Dendritic cell treated with granulocyte-macrophage colony-stimulating factor and Interleukin-4, amounts not matched to agents 40 ng/mL and 50 ng/mL, for 4 days (primary cell): ENCODE data around the gene PARD3.

Source experiments
- H3K27ac Mint-ChIP-seq: one replicate; pipeline ENCODE4 v1.8.0; 2022; ENCODE audit warnings: mild to moderate bottlenecking, mixed read lengths
- H3K27me3 Mint-ChIP-seq: one replicate; pipeline ENCODE4 v1.8.0; 2022; ENCODE audit warnings: mild to moderate bottlenecking, mixed read lengths
- H3K36me3 Mint-ChIP-seq: one replicate; pipeline ENCODE4 v1.8.0; 2022; ENCODE audit warnings: low read depth, mixed read lengths
- H3K4me1 Mint-ChIP-seq: one replicate; pipeline ENCODE4 v1.8.0; 2022; ENCODE audit warnings: low read depth, mixed read lengths
- H3K4me3 Mint-ChIP-seq: one replicate; pipeline ENCODE4 v1.8.0; 2022; ENCODE audit warnings: mild to moderate bottlenecking, moderate library complexity, mixed read lengths
- H3K9me3 Mint-ChIP-seq: one replicate; pipeline ENCODE4 v1.8.0; 2022; ENCODE audit warnings: mixed read lengths
- intact Hi-C: fragments of 100-400 bp; cut with micrococcal nuclease; formaldehyde crosslinking; loops from one replicate; pipeline ENCODE4 v1.15.0; 2022

Gene PARD3

DNA sequence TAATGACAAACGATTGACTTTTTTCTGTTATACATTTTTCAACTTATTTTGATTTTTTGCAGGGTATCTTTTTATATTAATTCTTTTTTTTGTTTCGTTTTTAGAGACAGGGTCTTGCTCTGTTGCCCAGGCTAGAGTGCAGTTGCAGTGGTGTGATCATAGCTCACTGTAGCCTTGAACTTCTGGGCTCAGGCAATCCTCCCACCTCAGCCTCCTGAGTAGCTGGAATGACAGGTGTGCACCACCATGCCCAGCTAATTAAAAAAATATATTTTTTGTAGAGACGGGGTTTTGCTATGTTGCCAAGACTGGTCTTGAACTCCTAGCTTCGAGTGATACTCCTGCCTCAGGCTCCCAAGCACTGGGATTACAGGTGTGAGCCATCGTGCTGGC is 601.3 kb downstream of the PARD3 start:
- Mint-ChIP-seq H3K27ac (no peak overlapping the region), H3K27me3 (no peaks in the 10 kb centered on the region), H3K9me3 (no peaks in the 10 kb centered on the region), H3K4me3 (no peak overlapping the region), H3K36me3 (no peaks in the 10 kb centered on the region), H3K4me1 (no peaks in the 10 kb centered on the region)
- intact Hi-C loops: no loop called here

DNA sequence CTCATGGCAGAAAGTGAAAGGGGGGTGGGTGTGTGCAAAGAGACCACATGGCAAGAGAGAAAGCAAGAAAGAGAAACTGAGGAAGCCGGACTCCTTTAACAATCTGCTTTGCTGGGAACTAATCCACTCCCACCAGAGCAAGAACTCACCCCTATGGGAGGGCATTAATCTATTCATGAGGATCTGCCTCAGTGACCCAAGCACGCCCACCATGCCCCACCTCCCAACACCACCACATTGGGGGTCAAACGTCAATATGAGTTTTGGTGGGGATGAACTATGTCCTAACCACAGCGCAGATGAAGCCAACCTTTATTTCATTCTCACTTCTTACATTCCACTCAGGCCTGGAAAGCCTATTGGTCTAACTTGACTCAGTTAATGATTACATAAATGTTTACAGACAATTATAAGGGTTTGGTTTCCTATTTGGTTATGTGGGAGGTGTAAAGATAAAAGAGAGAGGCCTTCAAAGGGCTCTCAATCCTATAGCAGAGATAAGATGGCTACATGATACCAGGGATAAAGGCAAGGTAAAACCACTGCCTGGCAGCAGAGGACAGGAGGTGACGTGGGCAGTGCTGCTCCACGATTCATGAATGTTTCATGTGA is 601.8 kb downstream of the PARD3 start:
- intact Hi-C loops: no loop called here
- no peaks in the 10 kb centered on the region for H3K36me3 Mint-ChIP-seq
- H3K9me3 Mint-ChIP-seq: no peaks in the 10 kb centered on the region
- H3K4me1 Mint-ChIP-seq: no peaks in the 10 kb centered on the region
- no peak overlapping the region for H3K4me3 Mint-ChIP-seq
- no peak overlapping the region for H3K27ac Mint-ChIP-seq
- no peaks in the 10 kb centered on the region for H3K27me3 Mint-ChIP-seq

GRCh38 chr10:34207343-34207742 is 607.8 kb downstream of the PARD3 start:
- peaks cover 2% of the 10 kb centered on the region for H3K27me3 Mint-ChIP-seq
- no peak overlapping the region for H3K27ac Mint-ChIP-seq
- no peaks in the 10 kb centered on the region for H3K9me3 Mint-ChIP-seq
- intact Hi-C loops: no loop called here
- H3K36me3 Mint-ChIP-seq: no peaks in the 10 kb centered on the region
- no peak overlapping the region for H3K4me3 Mint-ChIP-seq
- H3K4me1 Mint-ChIP-seq: peaks cover 12% of the 10 kb centered on the region

GRCh38 chr10:34206935-34207268 is 608.2 kb downstream of the PARD3 start:
- Mint-ChIP-seq H3K27ac (no peak overlapping the region), H3K4me1 (peaks cover 12% of the 10 kb centered on the region), H3K9me3 (no peaks in the 10 kb centered on the region), H3K27me3 (peaks cover 2% of the 10 kb centered on the region), H3K4me3 (no peak overlapping the region), H3K36me3 (no peaks in the 10 kb centered on the region)
- intact Hi-C loops: no loop called here

DNA sequence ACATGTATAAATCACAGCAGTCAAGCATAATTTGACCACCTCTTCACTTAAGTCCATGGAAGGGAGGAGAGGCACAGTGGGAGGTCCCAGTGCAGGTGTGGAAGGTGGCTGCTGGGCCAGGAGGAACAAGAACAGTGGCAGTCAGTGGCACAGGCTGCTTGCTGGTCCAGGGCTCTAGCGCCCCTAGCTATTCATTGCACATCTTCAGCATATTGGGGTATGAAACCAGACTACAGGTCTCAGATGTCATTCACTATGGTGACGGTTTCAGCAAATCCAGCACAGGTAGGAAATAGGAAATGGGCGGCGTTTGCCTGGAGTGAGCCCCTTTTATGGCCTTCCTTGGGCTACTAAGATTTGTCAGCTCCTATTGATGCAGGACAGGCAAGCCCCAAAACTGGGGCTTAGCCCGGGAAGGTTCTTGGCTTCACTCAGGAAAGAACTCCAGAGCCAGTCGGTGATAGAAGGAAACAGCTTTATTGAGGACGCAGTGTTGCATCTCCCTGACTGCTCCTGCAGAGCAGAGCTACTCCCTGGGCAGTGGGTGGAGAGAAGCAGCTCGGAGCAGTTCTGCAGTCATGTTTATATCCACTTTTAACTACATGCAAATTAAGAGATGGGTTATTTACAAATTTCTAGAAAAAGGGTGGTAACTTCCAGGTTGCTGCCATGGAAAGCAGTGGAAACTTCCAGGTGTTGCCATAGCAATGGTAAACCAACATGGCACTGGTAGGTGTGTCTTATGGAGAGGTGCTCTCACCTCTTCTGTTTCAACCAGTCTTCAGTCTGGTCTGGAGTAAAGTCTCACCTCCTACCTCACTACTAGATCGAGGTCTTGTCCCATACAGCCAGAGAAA is 608.8 kb downstream of the PARD3 start:
- no peaks in the 10 kb centered on the region for H3K36me3 Mint-ChIP-seq
- peaks cover 12% of the 10 kb centered on the region for H3K4me1 Mint-ChIP-seq
- intact Hi-C loops: no loop called here
- no peak overlapping the region for H3K27ac Mint-ChIP-seq
- H3K4me3 Mint-ChIP-seq: no peak overlapping the region
- H3K9me3 Mint-ChIP-seq: no peaks in the 10 kb centered on the region
- peaks cover 2% of the 10 kb centered on the region for H3K27me3 Mint-ChIP-seq

- Mint-ChIP-seq H3K4me1 (peaks cover 14% of the 10 kb centered on the region), H3K27ac (no peak overlapping the region), H3K36me3 (no peaks in the 10 kb centered on the region), H3K9me3 (no peaks in the 10 kb centered on the region), H3K4me3 (no peak overlapping the region), H3K27me3 (peaks cover 2% of the 10 kb centered on the region)
- intact Hi-C loops: no loop called here
Measured at GRCh38 chr10:34205452-34205851, 609.6 kb downstream of the PARD3 start.

- H3K9me3 Mint-ChIP-seq: no peaks in the 10 kb centered on the region
- H3K4me3 Mint-ChIP-seq: no peak overlapping the region
- peaks cover 2% of the 10 kb centered on the region for H3K27me3 Mint-ChIP-seq
- intact Hi-C loops: no loop called here
- peaks cover 17% of the 10 kb centered on the region for H3K4me1 Mint-ChIP-seq
- no peak overlapping the region for H3K27ac Mint-ChIP-seq
- no peaks in the 10 kb centered on the region for H3K36me3 Mint-ChIP-seq
Measured at GRCh38 chr10:34203966-34204630, 611.0 kb downstream of the PARD3 start.

DNA sequence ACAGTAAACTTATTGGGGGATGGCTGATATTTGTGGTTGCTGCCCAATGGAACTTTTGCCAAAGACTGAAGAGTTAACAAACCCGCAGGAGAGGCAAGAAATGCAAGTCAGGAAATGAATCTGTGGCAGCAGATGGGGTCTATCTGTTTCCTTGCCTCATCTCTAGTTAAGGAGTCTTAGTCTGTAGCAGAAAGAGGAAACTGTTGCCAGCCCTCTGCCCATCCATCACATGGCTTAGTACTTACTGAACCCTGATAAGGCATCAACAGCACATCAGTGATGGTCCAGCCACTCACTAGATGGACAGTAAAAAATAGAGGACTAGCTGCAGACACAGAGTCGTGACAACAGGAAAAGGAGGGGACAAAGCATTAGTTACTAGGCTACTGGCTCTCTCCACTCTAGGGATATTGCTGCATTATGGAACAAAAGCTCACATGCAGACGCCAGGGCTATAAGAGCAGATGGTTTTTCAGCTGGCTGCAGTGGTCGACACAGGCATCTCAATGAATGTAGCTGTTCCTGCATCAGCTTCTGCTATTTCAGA is 614.7 kb downstream of the PARD3 start:
- no peaks in the 10 kb centered on the region for H3K36me3 Mint-ChIP-seq
- H3K9me3 Mint-ChIP-seq: no peaks in the 10 kb centered on the region
- H3K4me3 Mint-ChIP-seq: no peak overlapping the region
- H3K27me3 Mint-ChIP-seq: no peaks in the 10 kb centered on the region
- intact Hi-C loops: no loop called here
- H3K4me1 Mint-ChIP-seq: peaks cover 8% of the 10 kb centered on the region
- H3K27ac Mint-ChIP-seq: no peak overlapping the region

GRCh38 chr10:34198953-34199352 is 616.1 kb downstream of the PARD3 start:
- no peaks in the 10 kb centered on the region for H3K9me3 Mint-ChIP-seq
- intact Hi-C loops: no loop called here
- no peaks in the 10 kb centered on the region for H3K27me3 Mint-ChIP-seq
- H3K4me3 Mint-ChIP-seq: no peak overlapping the region
- H3K36me3 Mint-ChIP-seq: no peaks in the 10 kb centered on the region
- H3K4me1 Mint-ChIP-seq: peaks cover 5% of the 10 kb centered on the region
- no peak overlapping the region for H3K27ac Mint-ChIP-seq

DNA sequence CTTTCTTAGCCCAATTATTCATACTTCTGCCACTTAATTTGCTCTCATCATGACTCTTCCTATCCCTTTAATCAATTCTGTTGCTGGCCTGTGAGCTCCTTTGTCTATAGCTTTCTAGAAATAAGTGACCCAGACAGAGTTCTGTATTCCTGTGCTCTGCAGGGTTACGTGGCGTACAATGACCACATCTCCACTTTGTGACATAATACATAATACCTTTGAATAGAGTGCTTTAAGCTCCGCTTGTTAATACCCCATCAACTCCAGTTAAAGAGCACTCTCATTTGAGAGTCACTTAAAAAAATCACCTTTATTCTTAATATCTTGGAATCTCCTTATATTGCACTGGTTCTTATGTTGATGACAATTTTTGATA is 619.0 kb downstream of the PARD3 start:
- intact Hi-C loops: no loop called here
- Mint-ChIP-seq H3K36me3 (no peaks in the 10 kb centered on the region), H3K9me3 (no peaks in the 10 kb centered on the region), H3K27me3 (no peaks in the 10 kb centered on the region), H3K4me1 (peaks cover 5% of the 10 kb centered on the region), H3K4me3 (no peak overlapping the region), H3K27ac (no peak overlapping the region)

DNA sequence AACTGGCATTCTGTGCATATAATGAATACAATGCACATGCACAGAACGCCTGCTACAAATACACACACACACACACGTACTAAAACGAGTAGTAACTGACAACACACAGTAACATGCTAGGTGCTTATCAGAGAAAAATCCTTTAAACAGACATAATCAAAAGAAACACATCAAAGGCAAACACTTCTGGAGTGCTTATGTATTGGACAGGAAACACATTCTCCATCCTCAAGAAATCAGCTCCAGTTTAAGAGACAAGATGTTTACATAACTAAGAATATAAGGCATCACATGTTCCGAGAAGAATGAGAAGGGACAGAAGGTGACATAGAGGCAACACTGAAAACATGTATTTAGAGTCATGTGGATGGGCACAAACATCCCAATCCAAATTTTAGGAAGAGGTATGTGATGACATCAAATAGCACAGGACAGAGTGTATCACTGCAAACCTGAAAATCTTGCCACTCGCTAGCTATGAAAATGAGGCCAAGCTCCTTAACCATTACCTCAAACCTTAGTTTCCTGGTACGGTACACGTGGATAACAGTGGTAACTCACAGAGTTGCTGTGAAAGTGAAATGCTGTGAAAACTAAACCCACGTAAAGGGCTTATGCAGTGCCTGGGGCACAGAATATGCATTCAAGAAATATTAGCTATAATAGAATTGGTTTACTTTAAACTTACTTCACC is 619.6 kb downstream of the PARD3 start:
- H3K36me3 Mint-ChIP-seq: no peaks in the 10 kb centered on the region
- H3K27me3 Mint-ChIP-seq: no peaks in the 10 kb centered on the region
- intact Hi-C loops: no loop called here
- no peak overlapping the region for H3K27ac Mint-ChIP-seq
- no peak overlapping the region for H3K4me3 Mint-ChIP-seq
- no peaks in the 10 kb centered on the region for H3K9me3 Mint-ChIP-seq
- H3K4me1 Mint-ChIP-seq: peaks cover 3% of the 10 kb centered on the region

- Mint-ChIP-seq H3K9me3 (no peaks in the 10 kb centered on the region), H3K4me3 (no peak overlapping the region), H3K4me1 (no peaks in the 10 kb centered on the region), H3K36me3 (no peaks in the 10 kb centered on the region), H3K27ac (no peak overlapping the region), H3K27me3 (no peaks in the 10 kb centered on the region)
- intact Hi-C loops: no loop called here
Measured at GRCh38 chr10:34193931-34194626, 621.0 kb downstream of the PARD3 start.

DNA sequence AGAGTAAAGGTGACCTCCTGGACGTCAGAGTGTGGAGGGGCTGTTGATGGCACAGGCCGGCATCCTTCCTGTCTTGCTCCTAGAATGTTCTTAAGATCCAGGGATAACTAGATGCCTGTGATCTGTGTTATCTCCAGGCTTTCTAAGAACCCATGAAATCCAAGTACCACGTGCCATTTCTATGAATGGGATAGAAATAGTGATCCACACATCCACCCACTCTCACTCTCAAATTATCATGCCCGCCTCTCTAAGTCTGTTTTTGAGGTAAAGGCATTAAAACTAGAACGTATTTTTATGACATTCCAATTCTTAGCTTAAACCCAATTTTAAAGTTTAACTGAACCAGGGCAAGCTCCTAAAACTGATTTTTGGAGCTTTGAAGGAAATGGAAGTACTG is 622.5 kb downstream of the PARD3 start:
- Mint-ChIP-seq H3K36me3 (no peaks in the 10 kb centered on the region), H3K4me3 (no peak overlapping the region), H3K9me3 (no peaks in the 10 kb centered on the region), H3K27me3 (no peaks in the 10 kb centered on the region), H3K27ac (no peak overlapping the region), H3K4me1 (no peaks in the 10 kb centered on the region)
- intact Hi-C loops: no loop called here
